CD14-positive monocyte (primary cell): Measurements from ENCODE around the gene SH3RF3. TPM values are rescaled to one million over a fixed set of nuclear protein-coding genes. Genes with fewer than 3 reads are reported as not detected.

Source experiments
- DNase-seq, 3 donors: peaks; one replicate each; pipeline ENCODE4 v3.0.0-alpha.2; 2011 to 2022
- H2AFZ ChIP-seq: 2 replicates; pipeline ENCODE4 v1.6.0; 2012; ENCODE audit warnings: mild to moderate bottlenecking, low read depth, low read length, inconsistent platforms; ENCODE audit not compliant: insufficient read depth, poor library complexity, severe bottlenecking
- H3K27ac ChIP-seq, 2 donors: 1 replicate in 1 of 2; 2 replicates in 1 of 2; pipeline ENCODE4 v1.5.1; 2012 to 2013; ENCODE audit warnings: low read length in 2 of 2, control low read depth in 1 of 2, inconsistent platforms in 1 of 2, low read depth in 1 of 2, mild to moderate bottlenecking in 1 of 2
- H3K27me3 ChIP-seq, 2 donors: one replicate each; pipeline versions ENCODE4 v1.6.0 to v1.6.1; 2011 to 2013; ENCODE audit warnings: low read length in 2 of 2; ENCODE audit not compliant: control insufficient read depth in 2 of 2, insufficient read depth in 2 of 2
- H3K36me3 ChIP-seq, 2 donors: replicated peaks in 1 of 2; 1 replicate in 1 of 2; 2 replicates in 1 of 2; pipeline versions ENCODE4 v1.5.1 to v1.6.1; 2012 to 2013; ENCODE audit warnings: low read length in 2 of 2, control low read depth in 1 of 2, inconsistent platforms in 1 of 2, mild to moderate bottlenecking in 1 of 2; ENCODE audit not compliant: insufficient read depth in 2 of 2, control insufficient read depth in 1 of 2
- H3K4me1 ChIP-seq, 2 donors: 1 replicate in 1 of 2; 2 replicates in 1 of 2; pipeline versions ENCODE4 v1.5.1 to v1.6.1; 2012 to 2013; ENCODE audit warnings: low read length in 2 of 2, control low read depth in 1 of 2, inconsistent platforms in 1 of 2, mild to moderate bottlenecking in 1 of 2, moderate library complexity in 1 of 2; ENCODE audit not compliant: insufficient read depth in 2 of 2, control insufficient read depth in 1 of 2
- H3K4me2 ChIP-seq: replicated peaks from 2 replicates; pipeline ENCODE3; 2012; ENCODE audit warnings: low read length, moderate library complexity, mild to moderate bottlenecking; ENCODE audit not compliant: poor library complexity, severe bottlenecking; ENCODE audit errors: extremely low read depth
- H3K4me3 ChIP-seq, 3 experiments: fragments of 200-600 bp in 1 of 3; sonication (generic) in 1 of 3; replicated peaks in 1 of 3; 1 replicate in 2 of 3; 2 replicates in 1 of 3; pipeline ENCODE4 v1.5.1; 2011 to 2013; ENCODE audit warnings: low read length in 3 of 3, mild to moderate bottlenecking in 3 of 3, control low read depth in 2 of 3, low read depth in 2 of 3, inconsistent platforms in 1 of 3, moderate library complexity in 1 of 3
- H3K79me2 ChIP-seq: 2 replicates; pipeline ENCODE4 v1.6.0; 2012; ENCODE audit warnings: mild to moderate bottlenecking, control low read depth, inconsistent platforms, low read length, moderate library complexity; ENCODE audit not compliant: insufficient read depth
- H3K9ac ChIP-seq: 2 replicates; pipeline ENCODE4 v1.6.0; 2017; ENCODE audit warnings: low read length, mild to moderate bottlenecking; ENCODE audit not compliant: insufficient read depth, poor library complexity, severe bottlenecking
- H3K9me3 ChIP-seq, 2 donors: replicated peaks in 1 of 2; 1 replicate in 1 of 2; 2 replicates in 1 of 2; pipeline versions ENCODE4 v1.5.1 to v1.6.1; 2012 to 2013; ENCODE audit warnings: low read length in 2 of 2, control low read depth in 1 of 2; ENCODE audit not compliant: control insufficient read depth in 1 of 2, insufficient read depth in 1 of 2
- H4K20me1 ChIP-seq: 2 replicates; pipeline ENCODE4 v1.6.0; 2012; ENCODE audit warnings: mild to moderate bottlenecking, low read length, control low read depth, moderate library complexity; ENCODE audit not compliant: insufficient read depth
- H3K27ac Mint-ChIP-seq, 7 donors: one replicate each; pipeline ENCODE4 v1.8.0; 2020; ENCODE audit warnings: mild to moderate bottlenecking in 7 of 7, mixed read lengths in 7 of 7, moderate library complexity in 6 of 7, inconsistent platforms in 2 of 7
- H3K27me3 Mint-ChIP-seq, 3 donors: one replicate each; pipeline ENCODE4 v1.8.0; 2021 to 2022; ENCODE audit warnings: low read depth in 3 of 3, mild to moderate bottlenecking in 3 of 3, mixed read lengths in 3 of 3, moderate library complexity in 3 of 3, inconsistent platforms in 1 of 3
- H3K36me3 Mint-ChIP-seq, 2 donors: one replicate each; pipeline ENCODE4 v1.8.0; 2020; ENCODE audit warnings: mixed read lengths in 2 of 2, inconsistent platforms in 1 of 2, mild to moderate bottlenecking in 1 of 2
- H3K4me1 Mint-ChIP-seq: one replicate; pipeline ENCODE4 v1.8.0; 2020; ENCODE audit warnings: mild to moderate bottlenecking, mixed read lengths
- H3K4me3 Mint-ChIP-seq, 2 donors: one replicate each; pipeline ENCODE4 v1.8.0; 2020; ENCODE audit warnings: mild to moderate bottlenecking in 2 of 2, mixed read lengths in 2 of 2, moderate library complexity in 1 of 2
- H3K9me3 Mint-ChIP-seq, 7 donors: one replicate each; pipeline ENCODE4 v1.8.0; 2020 to 2022; ENCODE audit warnings: mixed read lengths in 7 of 7, mild to moderate bottlenecking in 6 of 7, moderate library complexity in 6 of 7, inconsistent platforms in 2 of 7
- CTCF ChIP-seq: fragments of 200-600 bp; IDR thresholded peaks from one replicate; pipeline ENCODE4 v1.8.0; 2022; ENCODE audit warnings: antibody characterized with exemption, mild to moderate bottlenecking
- WGBS: methylation state at CpG from one replicate; pipeline ENCODE4 v1.1.5; 2013; ENCODE audit warnings: missing lambda C conversion rate; ENCODE audit not compliant: insufficient coverage; 5-methylcytosine and 5-hydroxymethylcytosine counted together
- intact Hi-C, 2 donors: fragments of 100-400 bp; cut with micrococcal nuclease; formaldehyde crosslinking; loops; one replicate each; pipeline versions ENCODE4 v1.15.0 to v1.15.1; 2023
- polyA plus RNA-seq, 3 donors: library from polyadenylated mRNA; depleted of rRNA in 1 of 3; unstranded in 2 of 3; stranded (reverse) in 1 of 3; fragments of 300-500 nt in 2 of 3; fragments of >200 nt in 1 of 3; fragmentation: Illumina TruSeq in 2 of 3; gene quantifications; 1 replicate in 2 of 3; 2 replicates in 1 of 3; pipeline ENCODE4 v1.2.3, GENCODE V29; 2012 to 2021

The SH3RF3 gene
- polyA plus RNA-seq, 3 donors, result 0.25 to 0.75 (median 0.34) TPM

GRCh38 chr2:109448946-109449788 lies 320.2 kb downstream of the SH3RF3 start:
- Histone ChIP-seq H3K9ac (no peak overlapping the region), H3K36me3 (no peaks in the 10 kb centered on the region), H4K20me1 (no peaks in the 10 kb centered on the region), H3K4me3 (no peak overlapping the region), H3K27me3 (no peaks in the 10 kb centered on the region), H2AFZ (no peak overlapping the region), H3K79me2 (no peaks in the 10 kb centered on the region), H3K27ac (no peak overlapping the region), H3K9me3 (peaks cover 0 to 5% of the 10 kb centered on the region in 2 donors), H3K4me2 (no peak overlapping the region), H3K4me1 (no peaks in the 10 kb centered on the region)
- H3K27me3 Mint-ChIP-seq, result peaks cover 1 to 7% (median 4%) of the 10 kb centered on the region in 3 donors
- intact Hi-C loops, result no loop called here
- TF ChIP-seq CTCF, result no peak
- WGBS, result 71% methylated on average over 19 of the region's 20 CpGs
- H3K4me1 Mint-ChIP-seq, result no peaks in the 10 kb centered on the region
- peaks cover 0 to 11% (median 8%) of the 10 kb centered on the region in 7 donors for H3K9me3 Mint-ChIP-seq
- H3K4me3 Mint-ChIP-seq, result no peak overlapping the region
- peak overlapping the region in 1 of 7 donors; percentile 20 for H3K27ac Mint-ChIP-seq
- no peak for DNase-seq
- H3K36me3 Mint-ChIP-seq, result no peaks in the 10 kb centered on the region

- no peak for DNase-seq
- H3K79me2 ChIP-seq, result no peaks in the 10 kb centered on the region
- no peaks in the 10 kb centered on the region for H3K27me3 ChIP-seq
- H4K20me1 ChIP-seq, result no peaks in the 10 kb centered on the region
- Mint-ChIP-seq H3K4me1 (no peaks in the 10 kb centered on the region), H3K27me3 (peaks cover 1 to 4% (median 2%) of the 10 kb centered on the region in 3 donors), H3K4me3 (no peak overlapping the region), H3K36me3 (no peaks in the 10 kb centered on the region), H3K27ac (no peak overlapping the region), H3K9me3 (peaks cover 0 to 2% (median 0%) of the 10 kb centered on the region in 7 donors)
- no peak overlapping the region for H3K27ac ChIP-seq
- H3K4me3 ChIP-seq, result no peak overlapping the region
- H3K9ac ChIP-seq, result no peak overlapping the region
- H3K4me2 ChIP-seq, result no peak overlapping the region
- H3K9me3 ChIP-seq, result no peaks in the 10 kb centered on the region
- no peaks in the 10 kb centered on the region for H3K36me3 ChIP-seq
- H2AFZ ChIP-seq, result no peak overlapping the region
- WGBS, result 81% methylated on average over 11 of the region's 12 CpGs
- intact Hi-C loops, result no loop called here
- no peaks in the 10 kb centered on the region for H3K4me1 ChIP-seq
- TF ChIP-seq CTCF, result no peak
Measured at GRCh38 chr2:109450574-109451273, 321.7 kb downstream of the SH3RF3 start.
